GM12878 (cell line): Measurements from ENCODE around the gene TOMM40. TPM values are rescaled to one million over a fixed set of nuclear protein-coding genes. Genes with fewer than 3 reads are reported as not detected.

Source experiments
- CHD1 ChIP-seq: IDR thresholded peaks from 2 replicates; pipeline ENCODE4 v1.6.1; 2012; ENCODE audit warnings: low read depth, low read length, improper control_type of control experiment
- DPF2 ChIP-seq: fragments of 450-650 bp; IDR thresholded peaks from 2 replicates; pipeline ENCODE4 v1.6.1; 2017; ENCODE audit warnings: mild to moderate bottlenecking
- ESRRA ChIP-seq: IDR thresholded peaks from 2 replicates; pipeline ENCODE4 v1.6.1; 2012; ENCODE audit warnings: mild to moderate bottlenecking, low read length, improper control_type of control experiment
- FOS ChIP-seq: IDR thresholded peaks from 3 replicates; pipeline ENCODE4 v1.6.1; 2011; ENCODE audit warnings: borderline replicate concordance; ENCODE audit not compliant: insufficient read length; ENCODE audit errors: extremely low read depth
- GATAD2B ChIP-seq: fragments of 450-650 bp; conservative IDR thresholded peaks from 2 replicates; pipeline ENCODE4 v1.6.1; 2017; ENCODE audit warnings: low read depth, mild to moderate bottlenecking, moderate library complexity
- JUND ChIP-seq: IDR thresholded peaks from 2 replicates; pipeline ENCODE4 v1.6.1; 2012; ENCODE audit warnings: low read depth, mild to moderate bottlenecking, low read length, improper control_type of control experiment, moderate library complexity
- NRF1 ChIP-seq: conservative IDR thresholded peaks from 2 replicates; pipeline ENCODE4 v1.6.1; 2011; ENCODE audit warnings: mild to moderate bottlenecking, low read depth, low read length, improper control_type of control experiment
- POLR2AphosphoS2 ChIP-seq: IDR thresholded peaks from 2 replicates; pipeline ENCODE4 v1.6.1; 2011; ENCODE audit warnings: low read depth, mild to moderate bottlenecking, low read length, improper control_type of control experiment, moderate library complexity
- RB1 ChIP-seq: fragments of 450-650 bp; formaldehyde crosslinking; IDR thresholded peaks from 2 replicates; pipeline ENCODE4 v1.6.1; 2017; ENCODE audit warnings: mild to moderate bottlenecking, borderline replicate concordance
- RBBP5 ChIP-seq: fragments of 200-600 bp; sonication (generic); conservative IDR thresholded peaks from 2 replicates; pipeline ENCODE4 v1.6.1; 2016
- SMAD1 ChIP-seq: fragments of 450-650 bp; IDR thresholded peaks from 2 replicates; pipeline ENCODE4 v1.6.1; 2018; ENCODE audit warnings: mild to moderate bottlenecking, low read depth; ENCODE audit not compliant: partially characterized antibody
- SREBF1 ChIP-seq: IDR thresholded peaks from 2 replicates; pipeline ENCODE4 v1.6.1; 2012; ENCODE audit warnings: mild to moderate bottlenecking, low read length
- TARDBP ChIP-seq: IDR thresholded peaks from 2 replicates; pipeline ENCODE4 v1.6.1; 2016; ENCODE audit warnings: borderline replicate concordance
- TCF7 ChIP-seq: IDR thresholded peaks from 2 replicates; pipeline ENCODE4 v1.6.1; 2014; ENCODE audit warnings: antibody characterized with exemption, borderline replicate concordance
- ZNF622 ChIP-seq: fragments of 450-650 bp; IDR thresholded peaks from 2 replicates; pipeline ENCODE4 v1.6.1; 2017; ENCODE audit warnings: mild to moderate bottlenecking, inconsistent platforms
- polyA plus RNA-seq, 11 experiments: library from polyadenylated mRNA; depleted of rRNA in 4 of 11; unstranded in 6 of 11; stranded (reverse) in 5 of 11; fragments of >200 nt; fragmentation: Nextera tagmentation in 4 of 11; fragmentation: Illumina TruSeq in 1 of 11; extraction: Ambion mirVana in 4 of 11; extraction: Trizol in 1 of 11; gene quantifications; 1 replicate in 1 of 11; 2 replicates in 10 of 11; pipeline versions ENCODE4 v1.2.1 to v1.2.3, GENCODE V29; 2011 to 2016; ENCODE audit warnings: inconsistent platforms in 2 of 11, missing spikeins in 2 of 11, low read depth in 1 of 11
- total RNA-seq, 4 experiments: library from RNA; depleted of rRNA in 3 of 4; stranded (reverse); fragments of >200 nt in 3 of 4; fragmentation: Illumina TruSeq in 1 of 4; extraction: Trizol in 1 of 4; gene quantifications; 2 replicates each; pipeline versions ENCODE4 v1.2.1 to v1.2.3, GENCODE V29; 2013 to 2021
- TF ChIP-seq, protein P1 (sequence below): IDR thresholded peaks from 2 replicates; pipeline ENCODE4 v1.6.1; 2012; ENCODE audit warnings: improper control_type of control experiment, low read depth, low read length; ENCODE audit not compliant: insufficient replicate concordance
- TF ChIP-seq, protein P2 (sequence below): fragments of 450-650 bp; formaldehyde crosslinking; IDR thresholded peaks from 2 replicates; pipeline ENCODE4 v1.5.0; 2022; ENCODE audit warnings: mild to moderate bottlenecking, missing genetic modification characterization
- TF ChIP-seq, protein P3 (sequence below): fragments of 450-650 bp; formaldehyde crosslinking; IDR thresholded peaks from 2 replicates; pipeline ENCODE4 v1.4.0; 2022; ENCODE audit warnings: mild to moderate bottlenecking, moderate library complexity
- TF ChIP-seq, protein P4 (sequence below): IDR thresholded peaks from 2 replicates; pipeline ENCODE4 v1.6.1; 2011; ENCODE audit warnings: low read depth, mild to moderate bottlenecking, low read length, moderate library complexity, borderline replicate concordance; ENCODE audit errors: extremely low read depth

The TOMM40 gene
- total and polyA plus RNA-seq, 10 of the 15 experiments (the other 5 are each of a cell fraction or from before 2014, with no cell fraction given) = 0.85 to 221 (median 99.9) TPM

DNA sequence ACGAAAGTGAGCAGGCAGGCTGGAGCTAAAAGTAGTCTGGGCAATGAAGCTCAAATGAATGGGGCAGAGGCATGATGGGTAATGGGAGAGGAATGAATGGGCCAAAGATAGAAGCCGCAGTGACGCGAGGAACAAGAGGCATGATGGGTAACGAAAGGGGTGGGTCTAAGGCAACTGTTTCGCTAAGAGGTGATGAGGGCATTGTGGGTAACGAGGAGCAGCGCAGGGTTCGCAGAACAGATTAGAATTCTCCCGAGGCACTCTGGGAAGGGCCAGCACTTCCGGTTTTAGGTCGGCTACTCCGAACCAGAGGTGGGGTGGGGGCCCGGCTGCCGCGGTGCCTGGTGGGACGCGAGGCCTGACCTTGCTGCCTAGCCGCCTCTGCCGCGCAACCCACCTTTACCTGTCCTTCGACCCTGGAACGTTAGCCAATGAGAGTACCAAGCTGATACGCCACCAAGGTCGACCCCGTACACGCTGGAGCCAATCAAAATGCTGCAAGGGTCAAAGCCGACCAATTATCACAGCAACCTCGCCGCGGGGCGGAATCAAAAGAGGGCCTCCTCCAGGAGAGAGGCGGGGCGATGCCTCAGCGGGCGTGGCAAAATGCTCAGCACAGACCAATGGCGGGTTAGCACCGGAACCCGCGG is 563 bp upstream of the TOMM40 start (continued):
- TF ChIP-seq, protein P1, sequence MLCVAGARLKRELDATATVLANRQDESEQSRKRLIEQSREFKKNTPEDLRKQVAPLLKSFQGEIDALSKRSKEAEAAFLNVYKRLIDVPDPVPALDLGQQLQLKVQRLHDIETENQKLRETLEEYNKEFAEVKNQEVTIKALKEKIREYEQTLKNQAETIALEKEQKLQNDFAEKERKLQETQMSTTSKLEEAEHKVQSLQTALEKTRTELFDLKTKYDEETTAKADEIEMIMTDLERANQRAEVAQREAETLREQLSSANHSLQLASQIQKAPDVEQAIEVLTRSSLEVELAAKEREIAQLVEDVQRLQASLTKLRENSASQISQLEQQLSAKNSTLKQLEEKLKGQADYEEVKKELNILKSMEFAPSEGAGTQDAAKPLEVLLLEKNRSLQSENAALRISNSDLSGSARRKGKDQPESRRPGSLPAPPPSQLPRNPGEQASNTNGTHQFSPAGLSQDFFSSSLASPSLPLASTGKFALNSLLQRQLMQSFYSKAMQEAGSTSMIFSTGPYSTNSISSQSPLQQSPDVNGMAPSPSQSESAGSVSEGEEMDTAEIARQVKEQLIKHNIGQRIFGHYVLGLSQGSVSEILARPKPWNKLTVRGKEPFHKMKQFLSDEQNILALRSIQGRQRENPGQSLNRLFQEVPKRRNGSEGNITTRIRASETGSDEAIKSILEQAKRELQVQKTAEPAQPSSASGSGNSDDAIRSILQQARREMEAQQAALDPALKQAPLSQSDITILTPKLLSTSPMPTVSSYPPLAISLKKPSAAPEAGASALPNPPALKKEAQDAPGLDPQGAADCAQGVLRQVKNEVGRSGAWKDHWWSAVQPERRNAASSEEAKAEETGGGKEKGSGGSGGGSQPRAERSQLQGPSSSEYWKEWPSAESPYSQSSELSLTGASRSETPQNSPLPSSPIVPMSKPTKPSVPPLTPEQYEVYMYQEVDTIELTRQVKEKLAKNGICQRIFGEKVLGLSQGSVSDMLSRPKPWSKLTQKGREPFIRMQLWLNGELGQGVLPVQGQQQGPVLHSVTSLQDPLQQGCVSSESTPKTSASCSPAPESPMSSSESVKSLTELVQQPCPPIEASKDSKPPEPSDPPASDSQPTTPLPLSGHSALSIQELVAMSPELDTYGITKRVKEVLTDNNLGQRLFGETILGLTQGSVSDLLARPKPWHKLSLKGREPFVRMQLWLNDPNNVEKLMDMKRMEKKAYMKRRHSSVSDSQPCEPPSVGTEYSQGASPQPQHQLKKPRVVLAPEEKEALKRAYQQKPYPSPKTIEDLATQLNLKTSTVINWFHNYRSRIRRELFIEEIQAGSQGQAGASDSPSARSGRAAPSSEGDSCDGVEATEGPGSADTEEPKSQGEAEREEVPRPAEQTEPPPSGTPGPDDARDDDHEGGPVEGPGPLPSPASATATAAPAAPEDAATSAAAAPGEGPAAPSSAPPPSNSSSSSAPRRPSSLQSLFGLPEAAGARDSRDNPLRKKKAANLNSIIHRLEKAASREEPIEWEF = no peak
- TF ChIP-seq TCF7 (no peak), NRF1 (peak; percentile 23; the same call in 1 of the 2 replicates), CHD1 (no peak), RB1 (no peak), ESRRA (peak; percentile 29; the same call in 1 of the 2 replicates), FOS (no peak), GATAD2B (no peak), TARDBP (no peak), JUND (0 out of 2 replicates have a peak, but pooled peaks have one; percentile 12), ZNF622 (peak; percentile 68), DPF2 (no peak), POLR2AphosphoS2 (no peak), SREBF1 (no peak; the same call in none of the 2 replicates), RBBP5 (no peak), SMAD1 (no peak)
- TF ChIP-seq, protein P2, sequence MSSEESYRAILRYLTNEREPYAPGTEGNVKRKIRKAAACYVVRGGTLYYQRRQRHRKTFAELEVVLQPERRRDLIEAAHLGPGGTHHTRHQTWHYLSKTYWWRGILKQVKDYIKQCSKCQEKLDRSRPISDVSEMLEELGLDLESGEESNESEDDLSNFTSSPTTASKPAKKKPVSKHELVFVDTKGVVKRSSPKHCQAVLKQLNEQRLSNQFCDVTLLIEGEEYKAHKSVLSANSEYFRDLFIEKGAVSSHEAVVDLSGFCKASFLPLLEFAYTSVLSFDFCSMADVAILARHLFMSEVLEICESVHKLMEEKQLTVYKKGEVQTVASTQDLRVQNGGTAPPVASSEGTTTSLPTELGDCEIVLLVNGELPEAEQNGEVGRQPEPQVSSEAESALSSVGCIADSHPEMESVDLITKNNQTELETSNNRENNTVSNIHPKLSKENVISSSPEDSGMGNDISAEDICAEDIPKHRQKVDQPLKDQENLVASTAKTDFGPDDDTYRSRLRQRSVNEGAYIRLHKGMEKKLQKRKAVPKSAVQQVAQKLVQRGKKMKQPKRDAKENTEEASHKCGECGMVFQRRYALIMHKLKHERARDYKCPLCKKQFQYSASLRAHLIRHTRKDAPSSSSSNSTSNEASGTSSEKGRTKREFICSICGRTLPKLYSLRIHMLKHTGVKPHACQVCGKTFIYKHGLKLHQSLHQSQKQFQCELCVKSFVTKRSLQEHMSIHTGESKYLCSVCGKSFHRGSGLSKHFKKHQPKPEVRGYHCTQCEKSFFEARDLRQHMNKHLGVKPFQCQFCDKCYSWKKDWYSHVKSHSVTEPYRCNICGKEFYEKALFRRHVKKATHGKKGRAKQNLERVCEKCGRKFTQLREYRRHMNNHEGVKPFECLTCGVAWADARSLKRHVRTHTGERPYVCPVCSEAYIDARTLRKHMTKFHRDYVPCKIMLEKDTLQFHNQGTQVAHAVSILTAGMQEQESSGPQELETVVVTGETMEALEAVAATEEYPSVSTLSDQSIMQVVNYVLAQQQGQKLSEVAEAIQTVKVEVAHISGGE = no peak
- TF ChIP-seq, protein P3, sequence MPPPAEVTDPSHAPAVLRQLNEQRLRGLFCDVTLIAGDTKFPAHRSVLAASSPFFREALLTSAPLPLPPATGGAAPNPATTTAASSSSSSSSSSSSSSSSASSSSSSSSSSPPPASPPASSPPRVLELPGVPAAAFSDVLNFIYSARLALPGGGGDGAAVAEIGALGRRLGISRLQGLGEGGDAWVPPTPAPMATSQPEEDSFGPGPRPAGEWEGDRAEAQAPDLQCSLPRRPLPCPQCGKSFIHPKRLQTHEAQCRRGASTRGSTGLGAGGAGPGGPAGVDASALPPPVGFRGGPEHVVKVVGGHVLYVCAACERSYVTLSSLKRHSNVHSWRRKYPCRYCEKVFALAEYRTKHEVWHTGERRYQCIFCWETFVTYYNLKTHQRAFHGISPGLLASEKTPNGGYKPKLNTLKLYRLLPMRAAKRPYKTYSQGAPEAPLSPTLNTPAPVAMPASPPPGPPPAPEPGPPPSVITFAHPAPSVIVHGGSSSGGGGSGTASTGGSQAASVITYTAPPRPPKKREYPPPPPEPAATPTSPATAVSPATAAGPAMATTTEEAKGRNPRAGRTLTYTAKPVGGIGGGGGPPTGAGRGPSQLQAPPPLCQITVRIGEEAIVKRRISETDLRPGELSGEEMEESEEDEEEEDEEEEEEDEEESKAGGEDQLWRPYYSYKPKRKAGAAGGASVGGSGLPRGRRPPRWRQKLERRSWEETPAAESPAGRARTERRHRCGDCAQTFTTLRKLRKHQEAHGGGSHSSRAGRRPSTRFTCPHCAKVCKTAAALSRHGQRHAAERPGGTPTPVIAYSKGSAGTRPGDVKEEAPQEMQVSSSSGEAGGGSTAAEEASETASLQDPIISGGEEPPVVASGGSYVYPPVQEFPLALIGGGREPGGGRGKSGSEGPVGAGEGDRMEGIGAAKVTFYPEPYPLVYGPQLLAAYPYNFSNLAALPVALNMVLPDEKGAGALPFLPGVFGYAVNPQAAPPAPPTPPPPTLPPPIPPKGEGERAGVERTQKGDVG (CRISPR knock-in tag) = no peak
- TF ChIP-seq, protein P4, sequence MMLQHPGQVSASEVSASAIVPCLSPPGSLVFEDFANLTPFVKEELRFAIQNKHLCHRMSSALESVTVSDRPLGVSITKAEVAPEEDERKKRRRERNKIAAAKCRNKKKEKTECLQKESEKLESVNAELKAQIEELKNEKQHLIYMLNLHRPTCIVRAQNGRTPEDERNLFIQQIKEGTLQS = no peak
